Measurements from ENCODE around the gene SLC6A11.

The SLC6A11 gene

GRCh38 chr3:10777627-10778026 lies 38.4 kb upstream of the SLC6A11 start:
- H3K27me3 ChIP-seq (ENCODE audit: control insufficient read depth, insufficient read depth, low read length): peaks cover 19% of the 10 kb centered on the region; the same call in 1 of the 2 replicates
- no peaks in the 10 kb centered on the region for H3K4me1 ChIP-seq (ENCODE audit: control insufficient read depth, insufficient read depth, low read length)
- H3K27ac ChIP-seq (ENCODE audit: low read depth, low read length): no peak overlapping the region
- H3K36me3 ChIP-seq (ENCODE audit: control insufficient read depth, insufficient read depth, low read length): no peaks in the 10 kb centered on the region
- H3K9me3 ChIP-seq (ENCODE audit: control insufficient read depth, insufficient read depth, low read depth, low read length): no peaks in the 10 kb centered on the region
- H3K9ac ChIP-seq (ENCODE audit: low read length): no peak overlapping the region
- H3K4me3 ChIP-seq (ENCODE audit: low read depth, low read length): no peak overlapping the region

- Histone ChIP-seq H3K9me3 (ENCODE audit: control insufficient read depth, insufficient read depth, low read depth, low read length) (no peaks in the 10 kb centered on the region), H3K4me3 (ENCODE audit: low read depth, low read length) (no peak overlapping the region), H3K27me3 (ENCODE audit: control insufficient read depth, insufficient read depth, low read length) (peaks cover 19% of the 10 kb centered on the region; the same call in 1 of the 2 replicates), H3K36me3 (ENCODE audit: control insufficient read depth, insufficient read depth, low read length) (no peaks in the 10 kb centered on the region), H3K27ac (ENCODE audit: low read depth, low read length) (no peak overlapping the region), H3K4me1 (ENCODE audit: control insufficient read depth, insufficient read depth, low read length) (no peaks in the 10 kb centered on the region), H3K9ac (ENCODE audit: low read length) (no peak overlapping the region)
Observed at GRCh38 chr3:10778492-10779292, 37.3 kb upstream of the SLC6A11 start.

- Histone ChIP-seq H3K4me3 (ENCODE audit: low read depth, low read length) (no peak overlapping the region), H3K27ac (ENCODE audit: low read depth, low read length) (no peak overlapping the region)
Observed at GRCh38 chr3:10779293-10779805, 36.7 kb upstream of the SLC6A11 start.

GRCh38 chr3:10780243-10780642 lies 35.8 kb upstream of the SLC6A11 start:
- Histone ChIP-seq H3K27ac (ENCODE audit: low read depth, low read length) (no peak overlapping the region), H3K9ac (ENCODE audit: low read length) (no peak overlapping the region), H3K4me3 (ENCODE audit: low read depth, low read length) (no peak overlapping the region), H3K9me3 (ENCODE audit: control insufficient read depth, insufficient read depth, low read depth, low read length) (no peaks in the 10 kb centered on the region), H3K27me3 (ENCODE audit: control insufficient read depth, insufficient read depth, low read length) (peaks cover 19% of the 10 kb centered on the region; the same call in 1 of the 2 replicates), H3K36me3 (ENCODE audit: control insufficient read depth, insufficient read depth, low read length) (no peaks in the 10 kb centered on the region), H3K4me1 (ENCODE audit: control insufficient read depth, insufficient read depth, low read length) (no peaks in the 10 kb centered on the region)

More at GRCh38 chr3:10779293-10779805, 36.7 kb upstream of the SLC6A11 start:
- Histone ChIP-seq H3K36me3 (ENCODE audit: control insufficient read depth, insufficient read depth, low read length) (no peaks in the 10 kb centered on the region), H3K9me3 (ENCODE audit: control insufficient read depth, insufficient read depth, low read depth, low read length) (no peaks in the 10 kb centered on the region), H3K27me3 (ENCODE audit: control insufficient read depth, insufficient read depth, low read length) (peaks cover 24% of the 10 kb centered on the region; the same call in 1 of the 2 replicates), H3K9ac (ENCODE audit: low read length) (no peak overlapping the region), H3K4me1 (ENCODE audit: control insufficient read depth, insufficient read depth, low read length) (no peaks in the 10 kb centered on the region)

- H3K27ac ChIP-seq (ENCODE audit: low read depth, low read length): no peak overlapping the region
- no peaks in the 10 kb centered on the region for H3K36me3 ChIP-seq (ENCODE audit: control insufficient read depth, insufficient read depth, low read length)
- H3K27me3 ChIP-seq (ENCODE audit: control insufficient read depth, insufficient read depth, low read length): peaks cover 12% of the 10 kb centered on the region; the same call in 1 of the 2 replicates
- no peak overlapping the region for H3K9ac ChIP-seq (ENCODE audit: low read length)
- H3K4me3 ChIP-seq (ENCODE audit: low read depth, low read length): no peak overlapping the region
- H3K9me3 ChIP-seq (ENCODE audit: control insufficient read depth, insufficient read depth, low read depth, low read length): no peaks in the 10 kb centered on the region
- H3K4me1 ChIP-seq (ENCODE audit: control insufficient read depth, insufficient read depth, low read length): no peaks in the 10 kb centered on the region
Observed at GRCh38 chr3:10780922-10781321, 35.1 kb upstream of the SLC6A11 start.

GRCh38 chr3:10781981-10782380 lies 34.0 kb upstream of the SLC6A11 start:
- Histone ChIP-seq H3K27ac (ENCODE audit: low read depth, low read length) (no peak overlapping the region), H3K4me3 (ENCODE audit: low read depth, low read length) (no peak overlapping the region), H3K9ac (ENCODE audit: low read length) (no peak overlapping the region), H3K36me3 (ENCODE audit: control insufficient read depth, insufficient read depth, low read length) (no peaks in the 10 kb centered on the region), H3K4me1 (ENCODE audit: control insufficient read depth, insufficient read depth, low read length) (no peaks in the 10 kb centered on the region), H3K27me3 (ENCODE audit: control insufficient read depth, insufficient read depth, low read length) (peaks cover 7% of the 10 kb centered on the region; the same call in 1 of the 2 replicates), H3K9me3 (ENCODE audit: control insufficient read depth, insufficient read depth, low read depth, low read length) (no peaks in the 10 kb centered on the region)

GRCh38 chr3:10783360-10784351 lies 32.4 kb upstream of the SLC6A11 start:
- Histone ChIP-seq H3K4me1 (ENCODE audit: control insufficient read depth, insufficient read depth, low read length) (no peaks in the 10 kb centered on the region), H3K9ac (ENCODE audit: low read length) (no peak overlapping the region), H3K36me3 (ENCODE audit: control insufficient read depth, insufficient read depth, low read length) (no peaks in the 10 kb centered on the region), H3K9me3 (ENCODE audit: control insufficient read depth, insufficient read depth, low read depth, low read length) (no peaks in the 10 kb centered on the region), H3K27me3 (ENCODE audit: control insufficient read depth, insufficient read depth, low read length) (peaks cover 12% of the 10 kb centered on the region; the same call in 1 of the 2 replicates), H3K27ac (ENCODE audit: low read depth, low read length) (no peak overlapping the region), H3K4me3 (ENCODE audit: low read depth, low read length) (no peak overlapping the region)

- Histone ChIP-seq H3K9me3 (ENCODE audit: control insufficient read depth, insufficient read depth, low read depth, low read length) (no peaks in the 10 kb centered on the region), H3K4me3 (ENCODE audit: low read depth, low read length) (no peak overlapping the region), H3K9ac (ENCODE audit: low read length) (no peak overlapping the region), H3K36me3 (ENCODE audit: control insufficient read depth, insufficient read depth, low read length) (no peaks in the 10 kb centered on the region), H3K4me1 (ENCODE audit: control insufficient read depth, insufficient read depth, low read length) (no peaks in the 10 kb centered on the region), H3K27me3 (ENCODE audit: control insufficient read depth, insufficient read depth, low read length) (peaks cover 18% of the 10 kb centered on the region; the same call in 1 of the 2 replicates), H3K27ac (ENCODE audit: low read depth, low read length) (no peak overlapping the region)
Observed at GRCh38 chr3:10786640-10787039, 29.4 kb upstream of the SLC6A11 start.

GRCh38 chr3:10788451-10788850 lies 27.6 kb upstream of the SLC6A11 start:
- Histone ChIP-seq H3K9ac (ENCODE audit: low read length) (no peak overlapping the region), H3K27me3 (ENCODE audit: control insufficient read depth, insufficient read depth, low read length) (peaks cover 34% of the 10 kb centered on the region; the same call in 1 of the 2 replicates), H3K4me3 (ENCODE audit: low read depth, low read length) (no peak overlapping the region), H3K36me3 (ENCODE audit: control insufficient read depth, insufficient read depth, low read length) (no peaks in the 10 kb centered on the region), H3K27ac (ENCODE audit: low read depth, low read length) (no peak overlapping the region), H3K4me1 (ENCODE audit: control insufficient read depth, insufficient read depth, low read length) (no peaks in the 10 kb centered on the region), H3K9me3 (ENCODE audit: control insufficient read depth, insufficient read depth, low read depth, low read length) (no peaks in the 10 kb centered on the region)

GRCh38 chr3:10790713-10791112 lies 25.3 kb upstream of the SLC6A11 start:
- Histone ChIP-seq H3K4me1 (ENCODE audit: control insufficient read depth, insufficient read depth, low read length) (no peaks in the 10 kb centered on the region), H3K9ac (ENCODE audit: low read length) (no peak overlapping the region), H3K36me3 (ENCODE audit: control insufficient read depth, insufficient read depth, low read length) (no peaks in the 10 kb centered on the region), H3K27ac (ENCODE audit: low read depth, low read length) (no peak overlapping the region), H3K9me3 (ENCODE audit: control insufficient read depth, insufficient read depth, low read depth, low read length) (no peaks in the 10 kb centered on the region), H3K27me3 (ENCODE audit: control insufficient read depth, insufficient read depth, low read length) (peaks cover 47% of the 10 kb centered on the region), H3K4me3 (ENCODE audit: low read depth, low read length) (no peak overlapping the region)
